GM18909 (cell line): ENCODE data around the gene RNF114.
"Not testable (repeated sequence)": the region's sequence is repeated elsewhere in the genome, so short reads cannot be mapped to it uniquely, and the experiment has no call there.

Experiments used
- ATAC-seq: cut with Tn5 transposase; IDR thresholded peaks from one replicate; pipeline ENCODE4 v1.9.1; 2021; ENCODE audit warnings: mild to moderate bottlenecking; ENCODE audit not compliant: unreplicated experiment, poor library complexity

RNF114 gene

DNA sequence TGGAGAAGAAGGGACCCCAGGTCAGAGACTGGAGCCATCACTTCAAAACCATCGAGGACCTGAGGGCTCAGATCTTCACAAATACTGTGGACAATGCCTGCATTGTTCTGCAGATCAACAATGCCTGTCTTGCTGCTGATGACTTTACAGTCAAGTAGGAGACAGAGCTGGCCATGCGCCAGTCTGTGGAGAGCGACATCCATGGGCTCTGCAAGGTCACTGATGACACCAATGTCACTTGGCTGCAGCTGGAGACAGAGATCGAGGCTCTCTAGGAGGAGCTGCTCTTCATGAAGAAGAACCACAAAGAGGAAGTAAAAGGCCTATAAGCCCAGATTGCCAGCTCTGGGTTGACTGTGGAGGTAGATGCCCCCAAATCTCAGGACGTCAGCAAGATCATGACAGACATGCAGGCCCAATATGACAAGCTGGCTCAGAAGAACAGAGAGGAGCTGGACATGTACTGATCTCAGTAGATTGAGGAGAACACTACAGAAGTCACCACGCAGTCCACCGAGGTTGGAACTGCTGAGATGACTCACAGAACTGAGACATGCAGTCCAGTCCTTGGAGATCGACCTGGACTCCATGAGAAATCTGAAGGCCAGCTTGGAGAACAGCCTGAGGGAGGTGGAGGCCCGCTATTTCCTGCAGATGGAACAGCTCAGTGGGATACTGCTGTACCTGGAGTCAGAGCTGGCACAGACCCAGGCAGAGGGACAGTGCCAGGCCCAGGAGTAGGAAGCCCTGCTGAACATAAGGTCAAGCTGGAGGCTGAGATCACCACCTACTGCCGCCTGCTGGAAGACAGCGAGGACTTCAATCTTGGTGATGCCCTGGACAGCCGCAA, 21.1 kb downstream of the RNF114 start:
- not testable (repeated sequence) for ATAC-seq

DNA sequence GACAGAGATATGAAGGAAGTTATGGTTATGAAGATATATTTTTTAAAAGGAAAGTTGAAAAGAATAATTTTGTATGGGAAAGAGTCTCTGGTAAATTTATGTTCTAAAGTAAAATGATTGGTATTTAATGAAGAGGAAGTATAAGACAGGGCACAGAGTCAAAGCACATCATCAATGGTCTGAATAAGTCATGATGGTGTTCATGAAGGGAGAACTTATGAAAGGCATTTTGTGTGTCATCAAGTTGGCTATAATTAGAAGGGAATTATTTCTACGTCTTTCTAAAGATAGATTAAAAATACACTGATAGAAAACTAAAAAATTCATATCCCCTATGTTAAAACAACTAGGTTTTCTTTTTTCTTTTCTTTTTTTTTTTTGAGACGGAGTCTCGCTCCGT, 25.2 kb downstream of the RNF114 start:
- no peak for ATAC-seq

DNA sequence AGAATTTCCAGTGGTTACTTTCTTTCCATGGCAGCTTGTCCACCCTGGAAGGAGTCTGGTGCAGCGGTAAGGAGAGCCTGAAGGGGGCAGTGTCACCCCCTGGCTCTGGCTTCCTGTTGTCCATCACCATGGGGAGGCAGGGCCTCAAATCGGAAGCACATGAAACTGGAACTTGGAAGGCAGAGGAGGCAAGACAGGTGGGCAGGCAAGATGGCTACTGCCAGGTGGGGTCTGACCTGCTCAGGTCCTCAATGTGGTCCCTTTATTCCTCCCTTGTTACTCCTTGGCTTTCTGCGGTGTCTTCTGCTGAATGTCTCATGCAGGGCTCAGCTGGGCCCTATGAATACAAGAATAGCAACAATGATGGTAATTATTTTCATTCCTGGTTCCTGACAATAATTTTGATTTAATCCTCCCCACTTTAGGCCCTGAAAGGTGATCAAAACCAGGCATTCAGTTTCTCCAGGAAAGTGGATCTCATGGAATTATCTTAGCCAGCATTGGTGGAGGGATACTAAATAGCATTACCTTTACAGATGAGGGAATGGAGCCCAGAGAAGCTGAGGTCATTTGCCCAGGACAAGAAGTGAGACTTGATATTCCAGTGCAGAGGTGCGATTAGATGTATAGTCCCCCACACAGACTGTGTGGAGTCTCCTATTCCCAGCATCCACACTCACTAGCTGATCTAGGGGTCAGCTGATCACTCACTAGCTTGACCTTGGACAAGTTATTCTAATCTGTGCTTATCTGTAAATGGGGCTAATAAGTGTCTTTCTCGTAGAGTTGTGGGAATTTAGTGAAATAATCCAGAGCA, 29.0 kb downstream of the RNF114 start:
- ATAC-seq = no peak

DNA sequence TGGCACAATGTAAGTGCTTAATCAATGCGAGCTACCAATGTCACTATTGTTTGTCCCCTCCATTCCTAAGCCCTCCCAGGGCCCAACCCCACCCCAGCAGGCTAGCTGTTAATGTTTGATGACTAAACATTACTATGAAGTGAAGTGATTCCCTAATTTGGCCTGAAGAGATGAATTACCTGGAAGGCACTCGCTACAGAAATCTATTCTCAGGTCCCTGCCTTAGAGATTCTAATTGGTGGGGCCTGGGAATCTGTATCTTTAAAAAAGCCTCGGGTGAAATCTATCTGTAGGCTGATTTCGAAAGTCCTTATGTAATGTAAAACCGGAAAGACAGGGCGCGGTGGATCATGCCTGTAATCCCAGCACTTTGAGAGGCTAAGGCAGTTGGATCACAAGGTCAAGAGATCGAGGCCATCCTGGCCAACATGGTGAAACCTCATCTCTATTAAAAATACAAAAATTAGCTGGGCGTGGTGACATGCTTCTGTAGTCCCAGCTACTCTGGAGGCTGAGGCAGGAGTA, 29.6 kb downstream of the RNF114 start:
- no peak for ATAC-seq

DNA sequence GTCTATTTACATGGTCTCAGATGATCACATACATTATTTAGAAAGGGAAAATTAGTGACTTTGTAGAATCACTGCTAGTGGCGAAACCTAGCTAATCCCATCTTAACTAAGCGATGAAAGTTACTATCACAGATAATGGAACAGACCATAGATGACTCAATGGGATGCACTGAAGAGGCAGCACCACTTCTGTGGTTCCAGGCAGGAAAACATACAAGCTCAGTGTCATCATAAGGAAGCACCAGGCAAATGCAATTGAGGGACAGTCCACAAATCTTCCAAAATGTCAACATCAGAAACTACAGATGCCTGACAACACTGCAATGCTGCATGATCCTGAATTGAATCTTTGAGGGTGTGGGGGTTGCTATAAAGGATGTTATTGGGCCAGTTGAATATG, 30.7 kb downstream of the RNF114 start:
- ATAC-seq = no peak

DNA sequence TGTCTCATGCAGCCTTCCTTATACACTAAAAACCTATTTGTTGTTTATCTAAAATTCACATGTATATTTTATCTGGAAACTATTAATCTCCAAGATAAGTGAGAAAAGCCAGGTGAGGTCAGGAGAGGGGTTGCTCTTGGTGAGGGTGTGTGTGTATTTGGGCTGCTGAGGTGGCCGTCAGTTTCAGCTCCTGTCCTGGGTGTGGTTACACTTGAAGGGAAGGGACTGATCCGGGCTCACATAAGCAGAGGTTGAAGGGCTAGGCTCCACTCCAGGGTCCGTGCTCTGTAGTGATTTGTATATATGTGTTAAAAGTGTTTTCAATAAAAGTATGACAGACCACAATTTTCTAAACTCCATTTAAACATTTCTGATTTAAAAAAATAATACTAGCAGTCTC, 33.0 kb downstream of the RNF114 start:
- ATAC-seq = no peak

DNA sequence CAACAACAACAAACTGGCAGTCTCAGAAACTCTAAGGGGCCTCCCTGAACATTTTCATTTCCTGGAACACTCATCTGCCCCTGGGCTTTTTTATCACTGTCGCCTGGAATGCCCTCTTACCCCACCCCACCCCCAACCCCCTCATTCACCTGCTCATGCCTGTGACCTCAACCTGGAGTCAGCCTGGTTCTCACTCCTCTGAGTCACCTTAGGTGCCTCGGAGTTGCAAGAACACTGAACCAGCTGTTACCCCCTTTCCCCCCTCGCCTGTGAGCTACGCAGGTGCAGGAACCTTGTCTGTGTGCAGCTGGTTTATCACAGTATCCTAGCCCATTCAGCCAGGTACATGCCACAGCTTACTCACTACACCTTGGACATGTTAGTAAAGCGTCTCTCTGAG, 33.7 kb downstream of the RNF114 start:
- no peak for ATAC-seq

DNA sequence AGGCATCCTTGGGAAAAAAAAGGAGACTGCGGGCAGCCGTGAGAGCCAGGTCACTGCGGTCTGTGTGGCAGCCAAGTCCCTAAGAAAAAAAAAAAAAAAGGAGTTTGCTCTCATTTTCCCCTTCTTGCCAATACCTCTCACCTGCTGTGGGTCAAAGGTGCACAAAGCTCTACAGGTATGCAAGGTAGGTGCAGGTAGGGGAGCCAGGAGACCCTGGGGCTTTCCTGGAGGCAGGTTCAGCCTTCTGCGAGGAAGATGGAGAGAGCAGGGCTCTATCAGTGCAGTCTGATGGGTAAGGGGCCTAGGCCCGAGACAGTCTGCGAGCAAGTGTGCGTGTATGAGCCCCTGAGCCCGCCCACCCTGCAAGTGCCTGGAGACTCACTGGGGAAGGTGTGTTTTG, 34.3 kb downstream of the RNF114 start:
- ATAC-seq = no peak

DNA sequence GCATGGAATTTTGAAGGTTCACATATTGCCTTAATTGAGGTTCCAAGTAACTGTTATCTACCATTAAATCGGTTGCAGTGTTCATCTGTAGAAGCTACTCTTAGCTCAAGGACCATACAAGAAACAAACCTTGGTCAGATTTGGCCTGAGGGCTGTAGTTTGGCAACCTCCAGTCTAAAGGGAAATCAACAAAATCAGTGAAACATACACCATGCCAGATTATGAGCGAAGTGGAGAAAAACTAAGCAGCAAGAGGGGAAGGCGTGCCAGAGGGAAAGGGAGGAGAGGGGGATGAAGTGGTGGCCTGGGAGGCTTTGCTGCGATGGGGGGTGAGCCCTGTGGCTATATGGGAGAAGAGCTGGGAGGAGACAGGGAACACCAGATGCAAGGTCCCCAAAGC, 37.8 kb downstream of the RNF114 start:
- ATAC-seq = no peak

DNA sequence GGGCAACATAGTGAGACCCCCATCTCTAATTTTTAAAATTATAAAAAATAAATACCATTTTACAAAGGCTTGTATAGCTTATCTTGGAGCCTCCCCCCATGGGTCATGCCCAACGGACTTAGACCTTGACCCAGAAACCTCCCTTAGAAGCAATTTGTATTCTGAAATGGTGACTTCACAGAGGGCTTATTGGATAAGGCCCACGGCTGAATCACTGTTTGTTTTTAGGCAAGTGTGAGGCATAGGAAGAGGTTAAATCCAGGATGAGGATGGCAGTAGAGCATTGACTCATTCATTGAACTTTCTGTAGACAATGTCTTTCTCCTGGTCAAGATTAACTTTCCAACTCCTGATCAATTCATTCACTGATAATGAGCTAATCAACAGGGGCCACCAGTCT, 40.3 kb downstream of the RNF114 start:
- ATAC-seq = no peak

DNA sequence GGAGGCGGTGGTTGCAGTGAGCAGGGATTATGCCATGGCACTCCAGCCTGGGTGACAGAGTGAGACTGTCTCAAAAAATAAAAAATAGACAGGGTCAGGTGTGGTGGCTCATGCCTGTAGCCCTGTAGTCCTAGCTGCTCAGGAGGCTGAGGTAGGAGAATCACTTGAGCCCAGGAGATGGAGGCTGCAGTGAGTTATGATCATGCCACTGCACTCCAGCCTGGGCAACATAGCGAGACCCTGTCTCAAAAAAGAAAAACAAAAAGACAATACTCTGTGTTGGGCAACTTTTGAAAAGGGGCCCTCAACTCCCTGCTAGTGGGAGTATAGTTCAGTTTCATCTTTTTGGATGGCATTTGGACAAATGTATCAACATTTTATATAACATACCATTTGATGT, 41.5 kb downstream of the RNF114 start:
- not testable (repeated sequence) for ATAC-seq

DNA sequence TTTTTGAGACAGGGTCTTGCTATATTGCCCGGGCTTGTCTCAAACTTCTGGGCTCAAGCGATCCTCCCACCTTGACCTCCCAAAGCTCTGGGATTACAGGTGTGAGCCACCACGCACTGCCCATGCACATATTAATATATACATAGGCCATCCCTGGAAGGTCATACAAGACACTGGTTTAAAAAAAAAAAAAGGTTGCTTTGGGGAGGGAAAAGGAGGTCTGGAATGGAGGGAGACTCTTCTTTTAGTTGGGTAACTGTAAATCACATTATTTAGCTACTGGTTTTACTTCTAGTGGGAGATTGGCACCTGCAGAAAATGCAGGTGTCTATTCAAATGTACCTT, 42.5 kb downstream of the RNF114 start:
- ATAC-seq = no peak

DNA sequence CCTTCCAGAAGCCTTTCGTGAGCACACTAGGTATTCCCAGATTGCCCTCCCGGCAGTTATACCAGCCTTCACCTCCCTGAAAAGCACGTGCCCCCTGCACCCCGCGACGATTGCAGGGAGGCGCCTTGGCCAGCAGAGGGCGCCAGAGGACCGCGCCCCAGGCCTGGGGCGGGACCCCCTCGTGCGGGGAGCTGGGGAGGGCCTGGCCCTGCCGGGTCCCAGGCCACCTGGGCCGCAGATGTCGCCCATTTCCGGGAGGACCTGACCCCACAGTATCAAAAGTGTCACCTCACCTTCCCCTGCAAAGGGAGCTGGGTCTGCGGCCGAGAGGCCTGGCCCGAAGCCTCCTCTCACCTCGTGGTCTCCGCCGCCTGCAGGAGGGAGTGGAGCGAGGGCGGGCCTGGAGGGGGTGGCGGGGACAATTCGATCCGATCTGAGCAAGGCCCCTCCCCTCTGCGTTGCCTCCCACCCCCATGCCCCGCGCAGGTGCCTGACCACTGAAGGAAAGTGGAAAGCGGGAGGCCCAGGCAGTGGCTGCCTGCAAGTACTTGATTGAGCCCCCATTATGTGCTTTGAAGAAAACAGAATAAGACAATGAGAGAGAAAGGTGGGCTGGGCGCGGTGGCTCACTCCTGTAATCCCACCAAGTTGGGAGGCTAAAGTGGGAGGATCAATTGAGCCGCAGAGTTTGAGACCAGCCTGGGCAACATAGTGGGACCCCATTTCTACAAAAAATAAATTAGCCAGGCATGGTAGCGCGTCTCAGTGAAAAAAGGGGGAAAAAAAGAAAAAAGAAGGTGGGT, 43.0 kb downstream of the RNF114 start:
- no peak for ATAC-seq

DNA sequence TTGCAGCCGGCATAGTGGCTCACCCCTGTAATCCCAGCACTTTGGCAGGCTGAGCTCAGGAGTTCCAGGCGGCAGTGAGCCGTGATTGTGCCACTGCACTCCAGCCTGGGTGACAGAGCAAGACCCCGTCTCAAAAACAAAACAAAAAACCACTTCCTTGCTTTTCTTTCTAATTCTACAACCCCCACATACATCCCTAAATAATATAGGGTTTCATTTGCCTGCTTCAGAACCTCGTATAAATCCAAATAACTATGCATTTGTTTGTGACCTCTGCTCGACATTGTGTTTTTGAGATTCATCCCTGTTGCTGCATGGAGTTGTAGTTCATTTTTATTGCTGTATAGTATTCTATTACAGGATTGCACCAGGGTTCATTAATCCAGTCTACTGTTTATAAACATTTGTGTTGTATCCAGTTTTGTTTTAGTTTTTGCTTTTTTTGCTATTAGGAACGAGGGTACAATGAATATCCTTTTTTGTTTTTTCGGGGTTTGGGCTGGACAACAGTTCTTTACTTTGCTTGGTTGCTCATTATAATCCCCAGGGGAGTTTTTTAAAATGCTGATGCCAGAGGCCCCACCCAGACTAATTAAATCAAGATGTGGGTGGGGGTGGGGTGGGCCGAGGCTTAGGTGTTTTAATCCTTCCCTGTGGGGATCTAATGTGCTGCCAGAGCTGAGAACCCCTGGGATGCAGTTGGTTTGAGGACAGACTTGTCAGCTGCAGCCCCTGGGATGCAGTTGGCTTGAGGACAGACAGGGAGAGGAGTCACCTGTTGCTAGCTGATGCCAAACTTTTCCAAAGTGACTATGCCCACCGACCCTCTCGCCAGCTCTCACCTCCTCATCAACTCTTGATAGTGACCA, 44.2 kb downstream of the RNF114 start:
- ATAC-seq = no peak

DNA sequence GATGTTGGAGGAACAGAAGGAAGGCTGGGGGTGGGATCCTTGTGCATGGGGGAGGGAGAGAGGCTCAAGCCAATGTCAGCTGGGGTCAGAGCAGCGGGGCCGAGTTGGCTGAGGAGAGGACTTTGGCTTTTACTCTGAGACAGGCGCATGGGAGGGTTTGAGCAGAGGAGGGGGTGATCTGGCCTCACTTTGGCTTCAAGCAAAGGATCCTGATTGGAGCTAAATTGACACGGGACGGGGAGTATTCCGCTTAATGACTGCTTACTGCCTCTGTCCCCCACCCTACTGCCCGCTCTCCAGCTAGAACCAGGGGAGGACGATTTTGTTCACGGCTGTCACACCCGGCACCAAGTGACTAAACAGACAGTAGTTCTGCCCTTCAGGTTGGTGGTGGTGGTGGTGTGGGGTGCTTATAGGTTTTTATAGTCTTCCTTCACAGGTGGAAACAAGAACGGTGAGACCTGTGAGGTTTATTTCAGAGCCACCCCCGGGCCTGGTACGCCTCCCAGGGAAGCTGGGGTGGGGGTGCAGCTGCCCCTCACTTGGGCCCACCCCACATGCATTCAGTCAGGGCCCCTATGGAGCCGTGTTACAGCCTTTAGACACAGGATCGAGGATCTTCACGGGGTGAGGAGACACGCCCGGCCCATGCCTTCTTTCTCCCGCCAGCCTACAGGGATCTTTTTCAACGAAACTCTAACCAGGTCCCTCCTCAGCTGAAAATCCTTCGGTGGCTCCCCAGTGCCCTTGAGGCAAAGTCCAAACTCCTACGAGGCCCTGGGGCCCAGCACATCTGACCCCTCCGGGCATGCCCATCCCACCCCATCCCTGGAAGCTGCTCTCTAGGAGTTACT, 45.2 kb downstream of the RNF114 start:
- no peak for ATAC-seq

DNA sequence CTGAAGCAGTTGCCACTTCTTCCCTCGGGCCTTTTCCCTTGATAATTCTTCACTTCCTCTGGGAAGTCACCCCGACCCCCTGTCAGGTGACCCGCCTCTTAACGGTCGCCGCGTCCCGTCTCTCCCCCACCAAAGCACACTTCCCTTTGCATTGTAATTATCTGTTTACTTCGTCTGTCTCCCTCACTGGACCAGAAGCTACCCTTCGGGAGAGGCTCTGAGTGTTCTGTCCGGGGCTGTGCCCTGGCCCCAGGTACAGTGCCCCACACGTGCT, 45.8 kb downstream of the RNF114 start:
- no peak for ATAC-seq

DNA sequence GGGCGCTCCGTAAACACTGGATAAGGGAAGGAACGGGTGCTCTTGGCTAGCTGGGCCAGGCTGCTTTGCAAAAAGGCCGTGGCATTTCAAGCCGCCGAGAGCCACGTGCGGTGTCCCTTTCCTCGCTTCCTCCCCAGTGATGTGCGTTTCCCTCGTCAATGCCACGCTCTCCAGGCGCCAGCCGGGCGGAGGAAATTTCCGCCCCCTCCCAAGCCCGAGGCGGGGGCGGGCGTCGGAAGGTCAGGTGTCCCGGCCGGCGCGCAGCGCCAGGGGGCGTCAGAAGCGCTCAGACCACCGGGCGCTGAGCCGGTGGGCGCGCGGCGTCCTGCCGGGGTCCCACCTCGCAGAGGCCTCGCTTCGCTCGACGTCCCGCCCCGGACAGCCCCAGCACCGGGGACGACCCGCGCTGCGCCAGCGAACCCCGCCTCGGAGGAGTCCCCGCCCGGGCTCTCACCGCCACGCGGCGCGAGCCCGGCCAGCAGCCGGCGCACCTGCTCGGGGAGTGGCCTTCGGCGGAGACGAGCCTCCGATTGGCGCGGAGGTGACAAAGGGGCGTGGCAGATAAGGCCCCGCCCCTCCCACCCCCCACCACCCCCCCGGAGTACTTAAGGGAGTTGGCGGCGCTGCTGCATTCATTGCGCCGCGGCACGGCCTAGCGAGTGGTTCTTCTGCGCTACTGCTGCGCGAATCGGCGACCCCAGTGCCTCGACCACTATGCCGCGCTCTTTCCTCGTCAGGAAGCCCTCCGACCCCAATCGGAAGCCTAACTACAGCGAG, 46.3 kb downstream of the RNF114 start, which contains the start of gene SNAI1:
Gene SNAI1 (plus strand): TSS at position 635 of the 777 bp plus-strand sequence. CDS start 80 bp downstream, at position 715.
- peak; percentile 80 for ATAC-seq

DNA sequence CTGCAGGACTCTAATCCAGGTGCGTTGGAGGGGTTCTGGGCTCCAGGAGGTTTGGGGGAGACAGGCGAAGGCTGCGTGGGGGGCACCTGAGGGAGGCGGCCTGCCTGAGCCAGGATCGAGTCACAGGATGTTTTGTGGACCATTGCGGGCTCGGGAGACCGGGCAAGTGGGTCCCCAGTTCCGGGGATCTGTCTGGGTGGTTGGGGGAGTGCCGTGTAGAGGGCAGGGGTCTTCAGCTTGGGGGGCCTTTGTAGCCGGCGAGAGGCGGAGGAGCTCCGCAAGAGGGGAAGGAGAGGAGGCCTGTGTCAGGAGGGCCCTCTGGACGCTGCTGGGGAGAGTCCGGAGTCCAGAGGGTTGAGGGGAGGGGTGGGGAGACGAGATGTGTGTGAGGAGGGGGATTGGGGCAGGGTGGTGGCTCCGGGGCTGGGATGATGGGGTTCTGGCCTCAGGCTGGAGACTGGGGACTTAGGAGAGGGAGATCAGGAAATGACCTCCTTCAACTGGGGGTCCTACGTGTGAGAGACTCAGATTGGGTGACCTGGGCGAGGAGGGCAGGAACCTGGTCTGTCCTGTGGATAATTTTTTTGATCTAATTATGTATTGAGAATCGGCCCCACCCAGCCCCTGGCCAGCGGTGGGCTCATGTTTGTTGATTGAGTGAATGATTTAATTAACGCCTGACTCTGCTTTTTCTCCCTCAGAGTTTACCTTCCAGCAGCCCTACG, 47.1 kb downstream of the RNF114 start:
- no peak for ATAC-seq
